Activated B cell treated with CpG ODN at 0.5 μM for 24 hours (primary cell): ENCODE results near the gene RB1. TPM values are rescaled to one million over a fixed set of nuclear protein-coding genes. Genes with fewer than 3 reads are reported as not detected.

Experiments
- ATAC-seq: fragments of 200-7000 bp; cut with Tn5 transposase; one replicate; pipeline ENCODE4 v1.10.0; 2021; ENCODE audit warnings: low read depth, mild to moderate bottlenecking, moderate library complexity
- CTCF ChIA-PET: fragments of 350-600 bp; sonication (Branson Sonifier 250); formaldehyde crosslinking; loops from one replicate; lab custom pipeline; 2021; ENCODE audit warnings: antibody characterized with exemption; lab: Charles Lee
- POLR2A ChIA-PET: fragments of 350-600 bp; sonication (Branson Sonifier 250); formaldehyde crosslinking; loops from one replicate; lab custom pipeline; 2021; ENCODE audit warnings: antibody characterized with exemption; lab: Charles Lee
- DNase-seq: peaks from one replicate; pipeline ENCODE4 v3.0.0; 2022
- H3K27ac Mint-ChIP-seq: one replicate; pipeline ENCODE4 v1.8.0; 2020; ENCODE audit warnings: mixed read lengths
- H3K27me3 Mint-ChIP-seq: one replicate; pipeline ENCODE4 v1.8.0; 2021; ENCODE audit warnings: mixed read lengths
- H3K36me3 Mint-ChIP-seq: one replicate; pipeline ENCODE4 v1.8.0; 2021; ENCODE audit warnings: low read depth, mixed read lengths
- H3K4me1 Mint-ChIP-seq: one replicate; pipeline ENCODE4 v1.8.0; 2021; ENCODE audit warnings: mixed read lengths
- H3K4me3 Mint-ChIP-seq: one replicate; pipeline ENCODE4 v1.8.0; 2020; ENCODE audit warnings: mild to moderate bottlenecking, mixed read lengths
- H3K9me3 Mint-ChIP-seq: one replicate; pipeline ENCODE4 v1.8.0; 2020; ENCODE audit warnings: mixed read lengths
- CTCF ChIP-seq: fragments of 200-600 bp; IDR thresholded peaks from one replicate; pipeline ENCODE4 v1.8.0; 2022; ENCODE audit warnings: antibody characterized with exemption, mild to moderate bottlenecking
- intact Hi-C: fragments of 100-400 bp; cut with micrococcal nuclease; formaldehyde crosslinking; loops from one replicate; pipeline ENCODE4 v1.15.1; 2024
- total RNA-seq: library from RNA; stranded (reverse); gene quantifications from 2 replicates; pipeline ENCODE4 v1.2.3, GENCODE V29; 2022

Gene RB1
- total RNA-seq, 1 donor from 2014 or later, result 70.5 TPM

GRCh38 chr13:48456546-48456945 lies 153.0 kb downstream of the RB1 start:
- CTCF ChIA-PET, result no interaction called here

GRCh38 chr13:48457578-48458242 lies 154.2 kb downstream of the RB1 start:
- DNase-seq, result no peak
- POLR2A ChIA-PET, result no interaction called here
- H3K27me3 Mint-ChIP-seq, result no peaks in the 10 kb centered on the region
- peaks cover 89% of the 10 kb centered on the region for H3K36me3 Mint-ChIP-seq
- TF ChIP-seq CTCF, result no peak
- intact Hi-C loops, result no loop called here
- CTCF ChIA-PET, result no interaction called here
- peaks cover 6% of the 10 kb centered on the region for H3K9me3 Mint-ChIP-seq
- H3K4me3 Mint-ChIP-seq, result no peak overlapping the region
- no peak overlapping the region for H3K27ac Mint-ChIP-seq
- no peak for ATAC-seq
- no peaks in the 10 kb centered on the region for H3K4me1 Mint-ChIP-seq

More at GRCh38 chr13:48456546-48456945, 153.0 kb downstream of the RB1 start:
- Mint-ChIP-seq H3K36me3 (peaks cover 91% of the 10 kb centered on the region), H3K4me3 (no peak overlapping the region), H3K4me1 (no peaks in the 10 kb centered on the region), H3K27ac (no peak overlapping the region), H3K27me3 (no peaks in the 10 kb centered on the region), H3K9me3 (peaks cover 6% of the 10 kb centered on the region)
- ATAC-seq (no peak), DNase-seq (no peak)
- POLR2A ChIA-PET, result no interaction called here
- intact Hi-C loops, result no loop called here
- TF ChIP-seq CTCF, result no peak

- Mint-ChIP-seq H3K4me3 (no peak overlapping the region), H3K36me3 (peaks cover 66% of the 10 kb centered on the region), H3K9me3 (no peaks in the 10 kb centered on the region), H3K4me1 (peaks cover 18% of the 10 kb centered on the region), H3K27me3 (no peaks in the 10 kb centered on the region), H3K27ac (no peak overlapping the region)
- CTCF ChIA-PET, result interaction anchor here (0.6 kb wide), 1 partner anchor 129 kb away, joined by 3 read pairs; no protein-coding TSS in a partner anchor
- no peak for TF ChIP-seq CTCF
- DNase-seq (no peak), ATAC-seq (no peak)
- POLR2A ChIA-PET, result no interaction called here
- intact Hi-C loops, result no loop called here
Measured at GRCh38 chr13:48475230-48475629, 171.7 kb downstream of the RB1 start.

GRCh38 chr13:48476215-48476614 lies 172.7 kb downstream of the RB1 start:
- ATAC-seq, result no peak
- Mint-ChIP-seq H3K4me1 (peaks cover 18% of the 10 kb centered on the region), H3K27ac (no peak overlapping the region), H3K27me3 (no peaks in the 10 kb centered on the region), H3K9me3 (no peaks in the 10 kb centered on the region), H3K36me3 (peaks cover 72% of the 10 kb centered on the region), H3K4me3 (no peak overlapping the region)
- ChIA-PET POLR2A (no interaction called here), CTCF (no interaction called here)
- no peak for DNase-seq
- intact Hi-C loops, result no loop called here
- no peak for TF ChIP-seq CTCF

- peaks cover 18% of the 10 kb centered on the region for H3K4me1 Mint-ChIP-seq
- H3K27ac Mint-ChIP-seq, result no peak overlapping the region
- CTCF ChIA-PET, result no interaction called here
- no peaks in the 10 kb centered on the region for H3K9me3 Mint-ChIP-seq
- H3K27me3 Mint-ChIP-seq, result no peaks in the 10 kb centered on the region
- H3K4me3 Mint-ChIP-seq, result no peak overlapping the region
- TF ChIP-seq CTCF, result no peak
- no peak for ATAC-seq
- POLR2A ChIA-PET, result interaction anchor here (0.7 to 0.9 kb wide), 2 partner anchors 15 to 58 kb away, joined by 3 to 4 read pairs; no protein-coding TSS in a partner anchor
- DNase-seq, result no peak
- intact Hi-C loops, result no loop called here
- peaks cover 73% of the 10 kb centered on the region for H3K36me3 Mint-ChIP-seq
Measured at GRCh38 chr13:48476686-48477085, 173.1 kb downstream of the RB1 start.
